Neural crest cell (in vitro differentiated cells): ENCODE measurements around the gene SLC25A15. TPM values are rescaled to one million over a fixed set of nuclear protein-coding genes. Genes with fewer than 3 reads are reported as not detected.
A peak's percentile ranks its signal among the peaks of the same experiment; 100 is the strongest.

Experiments
- DNase-seq: peaks from one replicate; pipeline ENCODE4 v3.0.0; 2021; ENCODE audit warnings: low read depth, mixed read lengths, low spot score
- H3K27ac Mint-ChIP-seq: one replicate; pipeline ENCODE4 v1.8.0; 2021; ENCODE audit warnings: mild to moderate bottlenecking, mixed read lengths; ENCODE audit not compliant: unreplicated experiment
- H3K27me3 Mint-ChIP-seq: 2 replicates; pipeline ENCODE4 v1.8.0; 2021; ENCODE audit warnings: low read depth, mild to moderate bottlenecking, mixed read lengths
- H3K36me3 Mint-ChIP-seq: 2 replicates; pipeline ENCODE4 v1.8.0; 2021; ENCODE audit warnings: low read depth, mild to moderate bottlenecking, mixed read lengths
- H3K4me1 Mint-ChIP-seq: 2 replicates; pipeline ENCODE4 v1.8.0; 2021; ENCODE audit warnings: mixed read lengths
- H3K4me3 Mint-ChIP-seq: one replicate; pipeline ENCODE4 v1.8.0; 2021; ENCODE audit warnings: mild to moderate bottlenecking, mixed read lengths
- H3K9me3 Mint-ChIP-seq: 2 replicates; pipeline ENCODE4 v1.8.0; 2021; ENCODE audit warnings: mixed read lengths
- CTCF ChIP-seq: fragments of 200-600 bp; sonication (generic); conservative IDR thresholded peaks from 2 replicates; pipeline ENCODE4 v1.5.0; 2021; ENCODE audit warnings: antibody characterized with exemption, mild to moderate bottlenecking
- total RNA-seq: library from RNA; stranded (reverse); gene quantifications from 2 replicates; pipeline ENCODE4 v1.2.1, GENCODE V29; 2021

SLC25A15 gene
- total RNA-seq, 1 donor from 2014 or later = 23.5 TPM

- Mint-ChIP-seq H3K4me3 (no peak overlapping the region), H3K36me3 (peaks cover 19% of the 10 kb centered on the region), H3K27ac (no peak overlapping the region), H3K9me3 (no peaks in the 10 kb centered on the region), H3K4me1 (no peaks in the 10 kb centered on the region), H3K27me3 (no peaks in the 10 kb centered on the region)
- no peak for DNase-seq
- TF ChIP-seq CTCF = no peak
Measured at GRCh38 chr13:40806241-40806640, 16.8 kb downstream of the SLC25A15 start.

DNA sequence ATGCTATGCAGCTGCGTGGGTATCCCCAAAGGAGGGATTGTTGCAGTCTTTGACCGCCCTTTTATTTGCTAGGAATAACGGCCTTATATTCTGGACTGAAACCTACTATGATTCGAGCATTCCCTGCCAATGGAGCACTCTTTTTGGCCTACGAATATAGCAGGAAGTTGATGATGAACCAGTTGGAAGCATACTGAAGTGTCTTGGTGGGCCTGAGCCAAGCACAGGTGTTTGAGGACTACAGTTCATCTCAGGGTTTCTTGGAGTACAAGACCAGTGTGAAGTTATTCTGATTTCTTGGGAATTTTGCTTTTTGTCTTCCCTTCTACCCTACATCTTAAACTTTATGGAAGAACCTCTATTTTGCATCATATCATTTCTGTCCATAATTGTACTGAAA, 20.1 kb downstream of the SLC25A15 start:
- no peak overlapping the region for H3K4me3 Mint-ChIP-seq
- H3K27me3 Mint-ChIP-seq = no peaks in the 10 kb centered on the region
- H3K4me1 Mint-ChIP-seq = no peaks in the 10 kb centered on the region
- no peak overlapping the region for H3K27ac Mint-ChIP-seq
- TF ChIP-seq CTCF = no peak
- peaks cover 35% of the 10 kb centered on the region for H3K36me3 Mint-ChIP-seq
- no peaks in the 10 kb centered on the region for H3K9me3 Mint-ChIP-seq
- no peak for DNase-seq

- no peak for TF ChIP-seq CTCF
- Mint-ChIP-seq H3K27ac (no peak overlapping the region), H3K9me3 (peaks cover 13% of the 10 kb centered on the region), H3K4me3 (no peak overlapping the region), H3K4me1 (no peaks in the 10 kb centered on the region), H3K27me3 (no peaks in the 10 kb centered on the region), H3K36me3 (peaks cover 54% of the 10 kb centered on the region)
- DNase-seq = no peak
Measured at GRCh38 chr13:40812102-40812501, 22.7 kb downstream of the SLC25A15 start.

DNA sequence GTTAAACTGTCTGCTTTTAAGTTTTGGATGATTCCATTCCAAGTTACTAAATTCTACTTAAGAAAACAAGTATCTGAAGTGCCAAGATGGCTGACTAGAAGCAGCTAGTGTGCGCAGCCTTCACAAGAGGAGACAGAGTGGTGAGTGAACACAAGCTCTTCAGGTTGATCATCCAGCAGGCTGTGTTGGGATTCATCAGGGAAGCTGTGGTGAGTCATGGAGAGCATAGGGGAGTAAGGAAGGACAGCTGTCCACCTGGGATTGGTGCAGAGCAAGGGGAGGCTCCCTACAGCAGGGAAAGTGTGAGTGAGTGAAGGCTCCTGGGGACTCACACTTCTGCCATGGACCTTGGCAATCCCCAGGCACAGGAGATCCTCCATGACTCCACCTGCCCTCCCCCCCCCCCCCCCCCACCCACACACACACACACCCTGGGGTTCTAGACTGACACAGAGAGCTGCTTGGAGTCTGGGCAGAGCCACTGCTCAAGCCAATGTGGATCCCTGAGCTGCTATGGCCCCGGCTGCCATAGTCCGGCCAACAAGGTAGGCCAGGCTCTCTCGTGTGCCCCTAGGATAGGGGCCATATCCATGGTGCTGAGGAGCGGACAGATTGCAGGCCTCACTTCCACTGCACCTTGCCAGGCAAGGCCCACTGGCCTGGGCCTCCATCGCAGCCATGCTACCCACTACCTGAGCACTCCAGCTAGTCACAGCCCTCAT, 23.5 kb downstream of the SLC25A15 start:
- Mint-ChIP-seq H3K36me3 (peaks cover 58% of the 10 kb centered on the region), H3K4me3 (no peak overlapping the region)

GRCh38 chr13:40813667-40814454, 24.4 kb downstream of the SLC25A15 start:
- H3K27me3 Mint-ChIP-seq = no peaks in the 10 kb centered on the region
- H3K4me1 Mint-ChIP-seq = no peaks in the 10 kb centered on the region
- peaks cover 25% of the 10 kb centered on the region for H3K9me3 Mint-ChIP-seq
- H3K27ac Mint-ChIP-seq = no peak overlapping the region
- no peak for DNase-seq
- no peak overlapping the region for H3K4me3 Mint-ChIP-seq
- H3K36me3 Mint-ChIP-seq = peaks cover 66% of the 10 kb centered on the region
- TF ChIP-seq CTCF = peak; percentile 54

More for the DNA sequence above, 23.5 kb downstream of the SLC25A15 start:
- Mint-ChIP-seq H3K9me3 (peaks cover 18% of the 10 kb centered on the region), H3K27me3 (no peaks in the 10 kb centered on the region), H3K4me1 (no peaks in the 10 kb centered on the region), H3K27ac (no peak overlapping the region)
- DNase-seq = no peak
- no peak for TF ChIP-seq CTCF
